Stimulated activated CD8-positive, alpha-beta memory T cell treated with anti-CD3 and anti-CD28 coated beads, Interleukin-15, amount 100 ng/mL, for 4 hours (primary cell): Measurements from ENCODE around the gene WFDC1.

Experiments
- DNase-seq, 2 donors: peaks; one replicate each; pipeline ENCODE4 v3.0.0-alpha.2; 2020; ENCODE audit warnings: low read depth in 2 of 2

The WFDC1 gene

DNA sequence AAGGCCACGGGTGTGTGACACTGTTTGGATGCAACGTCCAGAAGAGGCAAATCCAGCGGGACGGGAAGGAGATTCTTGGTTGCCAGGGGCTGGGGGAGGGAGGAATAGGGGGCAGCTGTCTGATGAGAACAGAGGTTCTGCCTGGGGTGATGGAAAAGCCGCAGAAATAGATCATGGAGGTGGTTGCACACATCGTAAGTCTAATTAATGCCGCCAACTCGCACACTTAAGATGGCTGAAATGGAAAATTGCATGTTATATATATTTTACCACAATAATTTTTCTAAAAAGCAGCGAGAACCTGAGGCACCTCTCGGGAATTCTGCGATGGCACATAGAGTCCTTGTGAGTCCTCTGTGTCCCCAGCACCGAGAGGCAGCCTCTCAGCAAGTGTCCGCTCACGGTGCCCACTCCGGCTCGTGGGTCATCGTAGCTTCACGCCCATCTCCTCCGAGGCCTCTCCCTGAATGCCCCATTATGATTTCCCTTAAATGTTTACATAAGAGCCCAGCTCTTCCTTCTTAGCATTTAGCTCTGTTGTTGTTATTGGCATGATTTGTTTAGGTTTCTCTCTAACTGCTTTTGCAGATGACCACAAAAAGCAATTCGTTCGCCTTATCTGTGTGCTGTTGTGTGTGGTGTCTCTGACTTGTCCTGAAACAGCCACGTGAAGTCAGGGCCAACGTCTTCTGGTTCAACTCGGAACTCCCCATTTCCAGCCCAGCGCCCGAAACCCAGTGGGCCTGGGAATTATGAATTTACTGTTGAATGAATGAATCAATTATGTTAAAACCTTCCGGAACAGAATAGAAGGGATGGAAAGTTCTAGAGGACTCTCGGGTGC, 7.7 kb downstream of the WFDC1 start:
- DNase-seq: no peak

DNA sequence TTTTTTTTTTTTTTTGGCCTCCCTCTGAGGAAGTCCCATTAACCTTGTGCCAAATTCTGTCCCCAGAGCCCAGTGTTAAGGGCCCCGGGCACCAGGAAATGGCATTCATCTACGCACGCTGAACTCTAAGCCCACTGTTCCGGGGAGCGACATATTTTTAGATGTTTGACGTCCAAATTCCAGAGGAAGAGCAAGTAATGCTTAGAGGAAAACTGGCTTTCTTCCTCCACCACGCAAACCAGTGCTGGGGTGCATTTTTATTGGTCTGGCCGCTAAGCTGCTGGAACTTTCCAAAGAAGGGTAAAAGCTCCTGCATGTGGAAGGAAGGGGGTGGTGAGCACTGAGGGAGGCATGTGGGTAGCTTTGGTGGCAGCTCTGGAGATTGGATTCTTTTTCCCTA, 8.3 kb downstream of the WFDC1 start:
- DNase-seq: no peak

DNA sequence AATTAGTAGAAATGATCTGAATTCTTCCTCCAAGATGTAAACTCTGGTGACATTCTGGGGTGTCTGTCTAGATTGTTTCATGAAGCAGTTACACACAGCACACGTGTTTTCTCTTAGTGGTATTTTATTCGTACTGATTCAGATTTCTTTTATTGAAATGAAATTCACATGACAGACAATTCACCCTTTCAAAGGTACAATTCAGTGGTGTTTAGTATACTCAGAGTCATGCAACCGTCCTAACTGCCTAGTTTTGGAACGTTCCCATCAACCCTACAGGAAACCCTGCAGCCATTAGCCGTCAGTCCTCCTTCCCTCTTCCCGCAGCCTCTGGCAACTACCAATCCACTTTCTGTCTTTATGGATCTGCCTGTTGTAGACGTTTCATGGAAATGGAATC, 8.8 kb downstream of the WFDC1 start:
- DNase-seq: no peak

DNA sequence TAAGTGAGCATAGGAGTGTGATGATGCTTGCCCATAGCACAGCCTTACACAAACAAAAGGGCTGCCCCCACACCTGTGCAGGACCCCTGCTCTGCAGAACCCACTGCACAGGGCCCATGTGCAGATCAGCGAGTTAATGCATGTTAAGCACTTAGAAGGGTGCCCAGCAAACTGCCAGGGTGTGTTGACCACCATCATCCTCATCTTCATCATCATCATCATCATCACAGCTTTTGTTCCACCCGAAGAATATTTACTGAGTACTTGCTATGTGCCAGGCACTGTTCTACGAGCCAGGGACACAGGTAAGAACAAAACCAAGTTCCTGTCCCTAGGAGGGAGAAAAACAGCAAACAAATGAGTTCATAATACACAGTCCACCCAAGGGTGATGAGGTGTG, 11.9 kb downstream of the WFDC1 start:
- DNase-seq: no peak

DNA sequence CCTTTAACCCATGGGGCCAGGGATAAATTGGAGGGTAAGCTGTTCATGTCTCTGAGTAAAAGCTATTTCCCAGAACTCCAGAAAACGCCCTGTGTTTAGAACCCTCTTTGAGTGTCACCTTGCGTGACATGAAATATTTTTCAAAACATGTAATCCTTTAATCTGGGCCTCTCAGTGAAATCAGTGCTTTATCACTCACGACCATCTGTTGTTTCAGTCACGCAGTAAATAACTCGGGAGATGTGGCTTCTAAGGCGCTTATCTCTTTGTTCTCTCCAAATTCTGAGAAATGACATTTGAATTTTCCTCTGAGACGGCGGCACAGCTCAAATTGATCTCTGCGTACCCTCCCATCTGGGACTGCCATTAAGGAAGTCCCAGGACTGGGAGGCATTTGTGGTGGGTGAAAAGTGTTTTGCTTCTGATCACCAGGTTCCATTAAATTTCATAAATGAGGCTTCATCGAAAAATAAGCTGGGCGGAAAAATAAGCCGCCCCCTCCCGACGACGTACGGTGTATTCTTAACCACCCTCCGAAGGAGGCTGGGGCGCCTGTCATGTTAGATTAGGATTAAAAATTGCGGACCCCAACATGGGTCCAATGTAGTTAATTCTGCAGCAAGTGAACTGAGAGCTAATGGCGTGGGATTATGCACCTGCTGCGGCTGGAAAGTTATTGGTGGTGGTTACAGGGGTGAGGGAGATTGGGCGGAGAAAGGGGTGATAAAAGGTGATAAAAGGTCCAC, 12.7 kb downstream of the WFDC1 start:
- no peak for DNase-seq

DNA sequence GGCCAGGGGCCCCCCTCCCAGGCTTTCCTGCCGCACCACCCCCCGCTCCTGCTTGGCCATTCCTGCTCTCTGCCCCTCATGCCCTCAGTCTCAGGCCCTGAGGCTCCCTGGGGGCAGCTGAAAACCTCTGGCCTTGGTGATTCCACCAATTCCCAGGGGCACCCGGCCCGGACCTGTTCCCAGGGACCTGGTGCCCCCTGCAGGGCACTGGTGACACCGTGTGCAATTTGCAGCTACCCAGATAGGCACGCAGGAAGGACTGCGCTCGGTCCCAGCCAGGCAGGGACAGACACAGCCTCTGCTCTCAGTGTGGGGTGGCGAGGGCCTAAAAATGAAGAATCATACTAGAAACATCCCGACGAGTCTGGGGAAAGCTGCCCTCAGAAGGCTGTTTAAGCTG, 13.4 kb downstream of the WFDC1 start:
- DNase-seq: no peak

DNA sequence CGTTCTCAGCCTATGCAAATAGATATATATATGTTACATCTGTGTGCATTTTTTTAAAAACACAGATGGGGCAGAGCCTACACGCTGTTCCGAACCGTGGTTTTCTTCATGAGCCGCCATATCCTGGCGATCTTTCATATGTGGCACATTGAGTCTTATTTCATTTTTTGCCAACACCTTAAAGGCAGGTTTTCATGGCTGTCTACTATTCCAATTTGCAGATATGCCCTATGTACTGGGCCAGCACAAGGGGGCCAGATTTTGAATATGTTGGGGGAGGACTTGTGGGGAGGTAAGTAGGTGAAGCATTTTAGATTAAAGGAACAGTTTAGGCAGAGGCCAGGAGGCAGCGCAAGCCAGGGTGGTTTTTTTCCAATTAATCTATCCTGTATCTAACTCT, 16.0 kb downstream of the WFDC1 start:
- DNase-seq: no peak

DNA sequence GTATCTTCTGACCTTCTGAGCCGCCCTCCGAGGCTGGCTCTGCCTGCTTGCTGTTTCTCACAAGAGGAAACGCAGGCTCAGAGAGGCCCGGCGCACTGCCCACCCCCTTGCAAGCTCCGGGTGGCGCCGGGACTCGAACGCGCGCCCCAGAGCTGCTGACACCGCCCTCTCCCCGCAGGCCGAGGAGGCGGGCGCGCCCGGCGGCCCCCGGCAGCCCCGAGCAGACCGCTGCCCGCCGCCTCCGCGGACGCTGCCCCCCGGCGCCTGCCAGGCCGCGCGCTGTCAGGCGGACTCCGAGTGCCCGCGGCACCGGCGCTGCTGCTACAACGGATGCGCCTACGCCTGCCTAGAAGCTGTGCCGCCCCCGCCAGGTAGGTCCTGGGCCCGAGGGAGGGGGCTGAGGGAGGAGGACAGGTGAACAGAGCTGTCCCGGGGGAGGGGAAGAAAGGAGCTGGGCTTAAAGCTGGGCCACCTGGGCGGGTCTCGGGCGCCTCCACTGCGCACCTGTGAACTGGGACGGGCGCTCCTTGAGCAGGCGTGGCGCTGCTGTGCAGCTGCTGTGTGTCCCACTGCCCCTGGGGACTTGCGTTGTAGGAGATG, 18.2 kb downstream of the WFDC1 start:
- DNase-seq: no peak

DNA sequence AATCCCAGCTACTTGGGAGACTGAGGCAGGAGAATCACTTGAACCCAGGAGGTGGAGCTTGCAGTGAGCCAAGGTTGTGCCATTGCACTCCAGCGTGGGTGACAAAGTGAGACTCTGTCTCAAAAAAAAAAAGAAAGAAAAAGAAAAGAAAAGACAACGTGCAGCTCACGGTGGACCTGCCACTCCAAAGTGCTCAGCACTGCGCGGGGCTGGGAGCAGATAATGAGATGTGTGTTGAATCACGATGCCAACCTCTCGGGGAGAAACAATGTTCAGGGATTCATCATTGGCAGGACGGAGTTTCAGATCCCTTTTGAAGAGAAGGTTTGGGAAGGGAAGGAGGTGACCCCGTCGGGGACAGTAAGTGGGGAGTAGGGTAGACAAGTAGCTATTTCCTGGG, 19.2 kb downstream of the WFDC1 start:
- no peak for DNase-seq

DNA sequence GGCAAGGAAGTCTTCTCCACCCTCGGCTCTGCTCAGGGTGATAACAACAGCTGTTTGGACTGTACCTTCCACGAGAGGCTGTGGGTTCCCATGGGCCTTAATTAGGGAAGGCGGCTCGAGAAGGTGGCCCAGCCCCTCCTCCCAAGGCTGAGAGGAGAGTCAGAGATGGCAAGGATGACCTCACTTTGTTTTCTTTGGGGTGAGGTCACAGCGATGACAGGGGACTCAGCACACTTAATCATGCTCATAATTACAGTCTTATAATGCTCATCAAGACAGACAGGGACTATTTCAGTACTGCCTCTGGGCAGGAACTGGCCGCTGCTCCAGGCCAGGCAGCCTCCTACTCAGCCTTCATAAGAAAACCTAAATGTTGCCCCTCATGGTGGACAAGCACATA, 19.7 kb downstream of the WFDC1 start:
- DNase-seq: no peak

DNA sequence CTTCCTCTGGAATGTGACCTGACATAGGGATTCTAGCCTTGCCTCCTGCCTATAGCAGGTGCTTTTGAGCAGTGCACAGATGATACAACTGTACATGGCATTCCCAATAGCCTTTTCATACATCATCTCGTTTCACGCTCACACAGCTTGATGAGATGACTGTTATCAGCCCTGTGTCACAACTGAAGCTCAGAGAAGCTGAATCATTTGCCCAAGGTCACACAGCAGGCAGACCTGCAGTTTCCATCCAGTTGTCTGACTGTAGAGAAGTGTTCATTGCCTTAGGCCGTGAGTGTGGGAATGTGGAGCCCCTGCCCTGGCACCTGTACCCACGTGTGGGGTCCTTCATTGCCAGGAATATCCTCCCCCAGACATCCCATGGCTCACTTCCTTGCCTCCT, 20.1 kb downstream of the WFDC1 start:
- no peak for DNase-seq

DNA sequence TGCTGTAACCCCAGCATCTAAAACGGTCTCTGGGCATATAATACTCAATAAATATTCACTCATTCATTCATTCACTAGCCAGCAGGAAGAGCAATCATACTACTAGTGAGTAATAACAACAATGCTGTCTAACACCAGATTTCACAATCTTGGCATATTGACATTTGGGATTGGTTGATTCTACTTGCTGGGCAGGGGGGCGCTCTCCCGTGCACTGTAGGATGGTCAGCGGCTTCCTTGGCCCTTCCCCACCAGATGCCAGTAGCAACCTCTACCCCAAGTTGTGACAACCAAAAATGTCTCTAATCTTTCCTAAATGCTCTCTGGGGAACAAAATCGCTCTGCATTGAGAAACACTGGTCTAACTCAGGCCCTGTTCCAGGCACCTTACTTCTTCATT, 20.7 kb downstream of the WFDC1 start:
- DNase-seq: no peak

DNA sequence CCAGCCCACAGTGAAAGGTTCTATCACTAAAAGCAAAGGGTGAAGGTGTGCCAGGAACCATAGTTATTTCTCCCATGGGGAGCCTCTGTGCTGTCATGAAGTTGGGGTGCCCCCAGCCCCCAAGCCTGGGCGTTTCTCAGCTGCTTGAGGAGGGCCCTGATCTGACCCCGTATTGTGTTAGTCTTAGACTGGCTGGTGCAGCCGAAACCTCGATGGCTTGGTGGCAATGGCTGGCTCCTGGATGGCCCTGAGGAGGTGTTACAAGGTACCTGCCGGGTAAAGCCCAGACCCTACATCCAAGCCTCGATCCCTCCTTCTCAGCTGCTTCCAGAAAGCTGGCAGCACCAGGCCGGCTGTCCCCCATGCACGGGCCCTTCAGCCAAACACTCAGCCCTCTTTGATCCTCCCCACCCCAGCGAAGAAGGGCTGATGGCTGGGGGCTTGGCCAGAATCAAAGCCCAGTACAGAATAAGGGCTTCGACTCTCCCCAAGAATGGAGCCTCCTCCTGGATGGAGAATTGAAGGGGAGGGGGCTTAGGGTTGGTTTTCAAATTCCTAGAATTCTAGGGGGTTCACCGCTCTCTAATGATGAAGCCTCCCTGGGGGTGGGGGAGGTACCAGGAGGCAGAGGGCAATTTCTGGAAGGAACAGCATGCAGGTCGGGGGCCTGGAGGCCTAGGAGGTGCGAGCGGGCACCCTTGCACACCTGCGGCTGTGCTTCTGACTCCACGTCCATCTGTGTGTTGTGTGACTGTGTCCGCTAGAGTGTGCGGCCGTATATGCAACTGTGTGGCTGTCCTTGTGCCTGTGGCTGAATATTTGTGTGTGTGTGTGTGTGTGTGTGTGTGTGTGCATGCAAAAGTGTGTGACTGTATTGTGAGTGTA, 23.7 kb downstream of the WFDC1 start:
- DNase-seq: no peak

DNA sequence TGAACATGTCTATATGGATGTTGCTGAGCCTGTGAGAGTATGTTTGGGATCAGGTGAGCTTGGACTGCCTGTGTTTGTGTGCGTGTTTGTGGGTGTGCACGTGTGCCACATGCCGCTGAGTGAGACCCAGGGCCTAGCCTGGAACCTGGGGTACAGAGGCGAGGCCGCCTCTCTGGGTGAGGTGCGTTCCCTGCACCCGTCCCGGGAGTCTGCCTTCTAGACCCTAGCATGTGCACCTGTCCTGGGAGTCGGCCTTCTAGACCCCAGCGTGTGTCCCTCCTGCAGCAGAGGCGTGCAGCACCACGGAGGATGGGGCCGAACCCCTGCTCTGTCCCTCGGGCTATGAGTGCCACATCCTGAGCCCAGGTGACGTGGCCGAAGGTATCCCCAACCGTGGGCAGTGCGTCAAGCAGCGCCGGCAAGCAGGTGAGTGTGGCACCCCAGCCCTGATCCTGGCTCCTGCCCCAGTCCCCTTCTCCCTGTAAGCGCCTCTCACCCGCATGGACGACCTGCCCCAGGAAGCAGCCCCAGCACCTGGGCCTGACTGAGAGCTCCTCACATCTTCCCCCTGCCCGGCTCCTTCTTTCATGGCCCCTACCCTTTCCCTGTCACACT, 24.6 kb downstream of the WFDC1 start:
- DNase-seq: no peak

DNA sequence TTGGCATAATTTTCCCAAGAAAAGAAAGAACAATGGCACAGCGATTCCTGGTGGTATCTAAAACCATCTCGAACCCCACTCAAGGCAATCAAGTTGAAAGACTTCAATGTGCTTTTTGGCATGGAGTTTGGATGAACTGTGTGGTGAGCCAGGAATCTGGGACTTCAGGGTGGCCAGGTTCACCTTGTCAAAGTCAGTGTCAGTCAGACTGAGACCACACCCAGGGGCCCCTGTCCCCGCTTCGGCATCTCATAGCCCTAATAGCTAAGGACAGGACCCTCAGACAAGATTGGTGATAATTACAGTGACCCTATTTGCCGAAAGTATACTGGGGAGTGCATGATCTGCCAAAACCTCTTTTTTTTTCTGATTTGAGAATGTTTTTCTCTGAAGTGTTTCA, 25.8 kb downstream of the WFDC1 start:
- DNase-seq: no peak

DNA sequence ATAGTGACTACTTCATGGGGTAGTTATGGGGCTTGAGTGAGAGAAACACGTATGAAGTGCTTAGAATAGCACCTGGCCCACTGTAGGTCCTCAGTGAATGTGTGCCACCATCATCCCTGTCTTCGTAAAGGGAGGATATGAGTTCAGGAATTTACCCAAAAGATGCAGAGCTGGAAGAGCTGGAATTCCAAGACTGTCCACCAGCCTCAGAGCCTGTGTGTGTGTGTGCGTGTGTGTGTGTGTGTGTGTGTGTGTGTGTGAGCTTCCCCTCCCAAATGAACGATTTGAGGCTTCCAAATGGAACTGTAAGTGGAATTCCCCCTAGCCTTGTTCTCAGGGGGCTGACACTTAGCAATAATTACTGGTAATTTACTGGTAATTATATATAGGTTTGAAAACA, 27.3 kb downstream of the WFDC1 start:
- DNase-seq: no peak

DNA sequence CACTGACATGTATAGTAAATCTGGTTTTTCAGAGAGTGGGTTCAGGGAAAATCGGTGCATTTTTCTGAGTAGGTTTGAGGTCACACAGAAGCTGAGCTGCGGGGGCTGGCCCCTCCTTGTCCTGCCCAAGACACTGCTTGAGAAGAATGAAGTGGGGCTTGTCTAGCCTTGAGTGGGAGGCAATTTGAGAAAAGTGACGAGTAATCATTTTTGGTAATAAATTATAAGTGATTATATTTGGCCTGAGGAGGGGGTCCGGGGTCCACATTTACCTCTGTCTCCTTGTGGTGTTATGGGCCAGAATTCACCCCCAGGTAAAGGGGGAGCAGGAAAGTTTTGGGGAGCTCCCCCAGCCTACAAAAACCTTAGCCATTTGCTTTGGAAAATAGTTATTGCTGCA, 28.1 kb downstream of the WFDC1 start:
- no peak for DNase-seq

DNA sequence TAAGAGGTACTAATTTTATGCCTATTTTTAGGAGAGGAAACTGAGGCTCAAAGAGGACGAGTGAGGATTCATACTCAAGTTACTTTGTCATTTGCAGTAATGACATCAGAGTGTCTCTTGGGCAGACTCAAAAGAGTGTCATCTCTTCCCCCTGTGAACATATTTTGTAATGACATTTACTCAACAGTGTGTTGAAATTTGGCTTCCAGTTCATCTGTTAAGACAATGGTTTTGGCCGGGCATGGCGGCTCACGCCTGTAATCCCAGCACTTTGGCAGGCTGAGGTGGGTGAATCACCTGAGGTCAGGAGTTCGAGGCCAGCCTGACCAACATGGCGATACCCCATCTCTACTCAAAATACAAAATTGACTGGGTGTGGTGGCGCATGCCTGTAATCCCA, 28.9 kb downstream of the WFDC1 start:
- no peak for DNase-seq

DNA sequence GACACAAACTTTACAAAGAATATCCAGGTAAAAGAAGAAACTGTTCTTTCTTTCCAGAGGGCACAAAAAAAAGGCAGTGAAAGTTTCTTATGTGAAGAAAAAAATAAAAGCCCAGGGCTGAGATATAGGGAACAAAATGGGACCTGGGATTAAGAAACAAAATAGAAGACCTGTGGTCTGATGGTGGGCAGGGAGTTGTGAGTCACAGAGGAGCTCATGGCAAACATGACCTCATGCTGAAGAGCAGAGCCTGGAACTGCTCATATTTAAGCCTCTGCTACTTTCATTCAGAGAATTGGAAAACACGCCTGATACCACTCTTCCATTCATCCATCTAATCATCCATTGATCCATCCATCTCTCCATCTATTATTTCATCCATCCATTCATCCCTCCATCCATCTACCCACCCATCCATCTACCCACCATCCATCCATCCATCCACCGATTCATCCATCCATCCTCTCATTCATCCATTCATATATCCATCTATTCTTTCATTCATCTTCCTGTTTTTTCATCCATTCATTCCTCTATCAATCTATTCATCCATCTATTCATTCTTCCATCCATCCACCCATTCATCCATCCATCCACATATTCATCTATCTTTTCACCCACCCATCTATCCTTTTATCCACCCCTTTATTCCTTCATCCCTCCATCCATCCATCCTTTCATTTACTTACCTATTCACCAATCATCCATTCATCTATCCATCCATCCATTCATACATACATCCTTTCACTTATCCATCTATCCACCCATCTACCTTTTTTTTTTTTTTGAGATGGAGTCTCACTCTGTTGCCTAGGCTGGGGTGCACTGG, 30.0 kb downstream of the WFDC1 start:
- no peak for DNase-seq

DNA sequence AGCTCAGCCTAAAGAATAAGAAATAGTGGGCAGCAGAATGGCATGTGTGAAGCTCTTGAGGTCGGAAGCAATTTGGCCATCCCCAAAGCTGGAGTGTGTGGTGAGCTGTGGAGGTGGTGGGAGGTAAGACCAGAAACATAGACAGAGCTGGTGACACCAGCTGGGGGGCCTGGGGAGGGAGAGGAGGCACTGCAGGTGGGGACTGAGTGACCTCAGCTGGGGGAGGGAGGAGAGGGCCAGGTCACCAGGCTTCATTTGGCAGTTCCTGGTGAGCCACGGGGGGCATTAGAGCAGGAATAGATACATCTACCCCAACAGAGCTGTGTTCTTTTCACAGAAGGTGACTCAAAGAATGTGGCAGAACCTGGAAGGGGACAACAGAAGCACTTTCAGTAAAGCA, 31.9 kb downstream of the WFDC1 start:
- no peak for DNase-seq
